HEK293 (cell line): Measurements from ENCODE around the gene MYT1.
"Not testable (repeated sequence)": the region's sequence is repeated elsewhere in the genome, so short reads cannot be mapped to it uniquely, and the experiment has no call there.

Source experiments
- ZBTB7A ChIP-seq: fragments of 450-650 bp; formaldehyde crosslinking; IDR thresholded peaks from 2 replicates; pipeline ENCODE4 v1.5.1; 2016; ENCODE audit warnings: low read depth, missing biosample characterization, missing genetic modification characterization
- ZNF239 ChIP-seq: fragments of 450-650 bp; formaldehyde crosslinking; IDR thresholded peaks from 2 replicates; pipeline ENCODE4 v1.5.1; 2016; ENCODE audit warnings: missing biosample characterization, missing genetic modification characterization
- ZNF416 ChIP-seq: fragments of 450-650 bp; formaldehyde crosslinking; IDR thresholded peaks from 2 replicates; pipeline ENCODE4 v1.5.1; 2016; ENCODE audit warnings: missing biosample characterization, missing genetic modification characterization
- ZNF571 ChIP-seq: fragments of 450-650 bp; formaldehyde crosslinking; IDR thresholded peaks from 2 replicates; pipeline ENCODE4 v1.5.0; 2017; ENCODE audit warnings: missing biosample characterization, missing genetic modification characterization
- TF ChIP-seq, protein P1 (sequence below): fragments of 450-650 bp; formaldehyde crosslinking; IDR thresholded peaks from 2 replicates; pipeline ENCODE4 v1.5.1; 2016; ENCODE audit warnings: missing biosample characterization, missing genetic modification characterization
- TF ChIP-seq, protein P2 (sequence below): fragments of 450-650 bp; formaldehyde crosslinking; optimal IDR thresholded peaks from 2 replicates; pipeline ENCODE3; 2016; ENCODE audit warnings: missing biosample characterization, mild to moderate bottlenecking, missing genetic modification characterization

DNA sequence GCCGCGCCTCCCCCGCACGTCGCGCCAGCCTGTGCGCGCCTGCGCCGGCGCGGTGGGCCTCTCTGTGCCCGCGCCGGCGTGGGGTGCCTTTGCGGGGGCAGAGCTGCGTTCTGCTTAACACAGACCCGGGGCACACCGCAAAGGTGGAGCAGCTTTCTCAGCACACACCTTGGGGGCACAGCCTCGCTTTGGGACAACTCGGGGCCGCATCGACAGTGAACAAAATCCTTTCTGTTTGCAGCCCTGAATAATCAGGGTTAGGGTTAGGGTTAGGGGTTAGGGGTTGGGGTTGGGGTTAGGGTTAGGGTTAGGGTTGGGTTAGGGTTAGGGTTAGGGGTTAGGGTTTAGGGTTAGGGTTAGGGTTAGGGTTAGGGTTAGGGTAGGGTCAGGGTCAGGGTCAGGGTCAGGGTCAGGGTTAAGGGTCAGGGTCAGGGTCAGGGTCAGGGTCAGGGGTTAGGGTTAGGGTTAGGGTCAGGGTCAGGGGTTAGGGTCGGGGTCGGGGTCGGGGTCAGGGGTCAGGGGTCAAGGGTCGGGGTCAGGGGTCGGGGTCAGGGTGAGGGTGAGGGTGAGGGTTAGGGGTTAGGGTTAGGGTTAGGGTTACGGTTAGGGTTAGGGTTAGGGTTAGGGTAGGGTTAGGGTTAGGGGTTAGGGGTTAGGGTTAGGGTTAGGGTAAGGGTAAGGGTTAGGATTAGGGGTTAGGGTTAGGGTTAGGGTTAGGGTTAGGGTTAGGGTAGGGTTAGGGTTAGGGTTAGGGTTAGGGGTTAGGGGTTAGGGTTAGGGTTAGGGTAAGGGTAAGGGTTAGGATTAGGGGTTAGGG, 122.4 kb downstream of the MYT1 start:
- not testable (repeated sequence) for TF ChIP-seq ZNF571, ZNF416, ZBTB7A, ZNF239 (tag by site-specific recombination)
- TF ChIP-seq, protein P1, sequence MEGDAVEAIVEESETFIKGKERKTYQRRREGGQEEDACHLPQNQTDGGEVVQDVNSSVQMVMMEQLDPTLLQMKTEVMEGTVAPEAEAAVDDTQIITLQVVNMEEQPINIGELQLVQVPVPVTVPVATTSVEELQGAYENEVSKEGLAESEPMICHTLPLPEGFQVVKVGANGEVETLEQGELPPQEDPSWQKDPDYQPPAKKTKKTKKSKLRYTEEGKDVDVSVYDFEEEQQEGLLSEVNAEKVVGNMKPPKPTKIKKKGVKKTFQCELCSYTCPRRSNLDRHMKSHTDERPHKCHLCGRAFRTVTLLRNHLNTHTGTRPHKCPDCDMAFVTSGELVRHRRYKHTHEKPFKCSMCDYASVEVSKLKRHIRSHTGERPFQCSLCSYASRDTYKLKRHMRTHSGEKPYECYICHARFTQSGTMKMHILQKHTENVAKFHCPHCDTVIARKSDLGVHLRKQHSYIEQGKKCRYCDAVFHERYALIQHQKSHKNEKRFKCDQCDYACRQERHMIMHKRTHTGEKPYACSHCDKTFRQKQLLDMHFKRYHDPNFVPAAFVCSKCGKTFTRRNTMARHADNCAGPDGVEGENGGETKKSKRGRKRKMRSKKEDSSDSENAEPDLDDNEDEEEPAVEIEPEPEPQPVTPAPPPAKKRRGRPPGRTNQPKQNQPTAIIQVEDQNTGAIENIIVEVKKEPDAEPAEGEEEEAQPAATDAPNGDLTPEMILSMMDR (tag by site-specific recombination) = not testable (repeated sequence)
- TF ChIP-seq, protein P2, sequence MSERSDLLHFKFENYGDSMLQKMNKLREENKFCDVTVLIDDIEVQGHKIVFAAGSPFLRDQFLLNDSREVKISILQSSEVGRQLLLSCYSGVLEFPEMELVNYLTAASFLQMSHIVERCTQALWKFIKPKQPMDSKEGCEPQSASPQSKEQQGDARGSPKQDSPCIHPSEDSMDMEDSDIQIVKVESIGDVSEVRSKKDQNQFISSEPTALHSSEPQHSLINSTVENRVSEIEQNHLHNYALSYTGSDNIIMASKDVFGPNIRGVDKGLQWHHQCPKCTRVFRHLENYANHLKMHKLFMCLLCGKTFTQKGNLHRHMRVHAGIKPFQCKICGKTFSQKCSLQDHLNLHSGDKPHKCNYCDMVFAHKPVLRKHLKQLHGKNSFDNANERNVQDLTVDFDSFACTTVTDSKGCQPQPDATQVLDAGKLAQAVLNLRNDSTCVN = not testable (repeated sequence)
